Activated B cell treated with CpG ODN at 0.5 μM for 24 hours (primary cell): ENCODE measurements around the gene SLFN14. TPM values are rescaled to one million over a fixed set of nuclear protein-coding genes. Genes with fewer than 3 reads are reported as not detected.
"Not testable (repeated sequence)": the region's sequence is repeated elsewhere in the genome, so short reads cannot be mapped to it uniquely, and the experiment has no call there.

Source experiments
- ATAC-seq: fragments of 200-7000 bp; cut with Tn5 transposase; one replicate; pipeline ENCODE4 v1.10.0; 2021; ENCODE audit warnings: low read depth, mild to moderate bottlenecking, moderate library complexity
- CTCF ChIA-PET: fragments of 350-600 bp; sonication (Branson Sonifier 250); formaldehyde crosslinking; loops from one replicate; lab custom pipeline; 2021; ENCODE audit warnings: antibody characterized with exemption; lab: Charles Lee
- POLR2A ChIA-PET: fragments of 350-600 bp; sonication (Branson Sonifier 250); formaldehyde crosslinking; loops from one replicate; lab custom pipeline; 2021; ENCODE audit warnings: antibody characterized with exemption; lab: Charles Lee
- DNase-seq: peaks from one replicate; pipeline ENCODE4 v3.0.0; 2022
- H3K27ac Mint-ChIP-seq: one replicate; pipeline ENCODE4 v1.8.0; 2020; ENCODE audit warnings: mixed read lengths
- H3K27me3 Mint-ChIP-seq: one replicate; pipeline ENCODE4 v1.8.0; 2021; ENCODE audit warnings: mixed read lengths
- H3K36me3 Mint-ChIP-seq: one replicate; pipeline ENCODE4 v1.8.0; 2021; ENCODE audit warnings: low read depth, mixed read lengths
- H3K4me1 Mint-ChIP-seq: one replicate; pipeline ENCODE4 v1.8.0; 2021; ENCODE audit warnings: mixed read lengths
- H3K4me3 Mint-ChIP-seq: one replicate; pipeline ENCODE4 v1.8.0; 2020; ENCODE audit warnings: mild to moderate bottlenecking, mixed read lengths
- H3K9me3 Mint-ChIP-seq: one replicate; pipeline ENCODE4 v1.8.0; 2020; ENCODE audit warnings: mixed read lengths
- intact Hi-C: fragments of 100-400 bp; cut with micrococcal nuclease; formaldehyde crosslinking; loops from one replicate; pipeline ENCODE4 v1.15.1; 2024
- total RNA-seq: library from RNA; stranded (reverse); gene quantifications from 2 replicates; pipeline ENCODE4 v1.2.3, GENCODE V29; 2022
- TF ChIP-seq, protein P1 (sequence below): fragments of 200-600 bp; IDR thresholded peaks from one replicate; pipeline ENCODE4 v1.8.0; 2022; ENCODE audit warnings: antibody characterized with exemption, mild to moderate bottlenecking

The SLFN14 gene
- total RNA-seq, 1 donor from 2014 or later = not detected

- peaks cover 25% of the 10 kb centered on the region for H3K4me1 Mint-ChIP-seq
- CTCF ChIA-PET = interaction anchor here (0.9 kb wide), 1 partner anchor 9 kb away, joined by 3 read pairs; no protein-coding TSS in a partner anchor
- no peaks in the 10 kb centered on the region for H3K9me3 Mint-ChIP-seq
- TF ChIP-seq, protein P1, sequence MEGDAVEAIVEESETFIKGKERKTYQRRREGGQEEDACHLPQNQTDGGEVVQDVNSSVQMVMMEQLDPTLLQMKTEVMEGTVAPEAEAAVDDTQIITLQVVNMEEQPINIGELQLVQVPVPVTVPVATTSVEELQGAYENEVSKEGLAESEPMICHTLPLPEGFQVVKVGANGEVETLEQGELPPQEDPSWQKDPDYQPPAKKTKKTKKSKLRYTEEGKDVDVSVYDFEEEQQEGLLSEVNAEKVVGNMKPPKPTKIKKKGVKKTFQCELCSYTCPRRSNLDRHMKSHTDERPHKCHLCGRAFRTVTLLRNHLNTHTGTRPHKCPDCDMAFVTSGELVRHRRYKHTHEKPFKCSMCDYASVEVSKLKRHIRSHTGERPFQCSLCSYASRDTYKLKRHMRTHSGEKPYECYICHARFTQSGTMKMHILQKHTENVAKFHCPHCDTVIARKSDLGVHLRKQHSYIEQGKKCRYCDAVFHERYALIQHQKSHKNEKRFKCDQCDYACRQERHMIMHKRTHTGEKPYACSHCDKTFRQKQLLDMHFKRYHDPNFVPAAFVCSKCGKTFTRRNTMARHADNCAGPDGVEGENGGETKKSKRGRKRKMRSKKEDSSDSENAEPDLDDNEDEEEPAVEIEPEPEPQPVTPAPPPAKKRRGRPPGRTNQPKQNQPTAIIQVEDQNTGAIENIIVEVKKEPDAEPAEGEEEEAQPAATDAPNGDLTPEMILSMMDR = no peak
- ATAC-seq (no peak), DNase-seq (no peak)
- peak overlapping the region; percentile 96 for H3K4me3 Mint-ChIP-seq
- H3K27ac Mint-ChIP-seq = peak overlapping the region; percentile 93
- intact Hi-C loops = loop anchor here (1.0 kb wide), 2 partner anchors 10 to 19 kb away; partner anchors contain the start of genes AP2B1 and PEX12
- H3K27me3 Mint-ChIP-seq = no peaks in the 10 kb centered on the region
- H3K36me3 Mint-ChIP-seq = peaks cover 10% of the 10 kb centered on the region
- POLR2A ChIA-PET = interaction anchor here (0.6 to 3.8 kb wide), 5 partner anchors 9 to 160 kb away, joined by 3 to 49 read pairs (median 3); partner anchors contain the start of genes AP2B1 and PEX12
Observed at GRCh38 chr17:35568561-35568960, 7.9 kb upstream of the SLFN14 start.

GRCh38 chr17:35566968-35567367 lies 6.3 kb upstream of the SLFN14 start:
- H3K4me3 Mint-ChIP-seq = peak overlapping the region; percentile 96
- no peaks in the 10 kb centered on the region for H3K9me3 Mint-ChIP-seq
- peaks cover 2% of the 10 kb centered on the region for H3K27me3 Mint-ChIP-seq
- peaks cover 25% of the 10 kb centered on the region for H3K4me1 Mint-ChIP-seq
- POLR2A ChIA-PET = interaction anchor here (1.5 to 3.8 kb wide), 2 partner anchors 11 to 21 kb away, joined by 7 to 49 read pairs; partner anchors contain the start of genes AP2B1 and PEX12
- peak overlapping the region; percentile 24 for H3K27ac Mint-ChIP-seq
- H3K36me3 Mint-ChIP-seq = peaks cover 8% of the 10 kb centered on the region
- intact Hi-C loops = no loop called here
- ATAC-seq (no peak), DNase-seq (no peak)
- CTCF ChIA-PET = no interaction called here
- TF ChIP-seq, protein P1 = no peak

GRCh38 chr17:35563181-35563580 lies 2.6 kb upstream of the SLFN14 start:
- CTCF ChIA-PET, H3K4me3 Mint-ChIP-seq, H3K4me1 Mint-ChIP-seq, H3K27ac Mint-ChIP-seq, H3K9me3 Mint-ChIP-seq, H3K36me3 Mint-ChIP-seq, intact Hi-C loops, DNase-seq, ATAC-seq: not testable (repeated sequence)
- POLR2A ChIA-PET = interaction anchor here (0.7 kb wide), 2 partner anchors 116 to 1039 kb away, joined by 3 read pairs; no protein-coding TSS in a partner anchor
- H3K27me3 Mint-ChIP-seq = peaks cover 16% of the 10 kb centered on the region

DNA sequence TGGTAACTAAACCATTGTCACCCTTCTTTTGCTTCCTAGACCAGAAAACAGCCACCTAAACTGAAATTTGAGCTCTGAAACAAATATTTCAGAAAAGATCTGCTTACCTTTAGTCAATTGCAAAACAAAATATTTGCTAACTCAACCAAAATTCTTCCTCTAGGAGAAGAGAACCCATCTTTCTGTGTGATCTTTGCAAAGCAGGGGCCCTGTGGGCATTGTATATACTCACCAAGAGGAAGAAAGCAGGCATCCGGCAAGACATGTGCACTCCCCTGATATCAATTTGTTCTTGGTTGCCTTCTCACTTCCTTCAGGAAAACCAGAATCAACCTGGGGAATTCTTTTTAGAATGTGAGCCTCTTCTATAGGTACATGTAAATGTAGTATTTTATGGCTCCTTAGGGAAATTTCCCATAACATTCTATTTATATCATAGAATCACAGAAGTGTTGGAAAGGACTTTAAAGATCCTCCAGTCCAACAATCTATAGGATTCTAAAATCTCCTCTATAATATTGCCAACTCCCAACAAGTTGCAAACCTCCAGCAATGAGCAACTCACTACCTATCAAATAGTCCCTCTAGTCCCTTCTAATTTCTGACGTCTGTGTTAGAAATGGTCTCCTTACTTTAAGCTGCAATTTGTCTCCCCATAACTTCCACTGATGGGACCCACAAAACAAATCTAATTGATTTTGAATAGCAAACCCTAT lies 966 bp downstream of the SLFN14 start:
- Mint-ChIP-seq H3K9me3 (no peaks in the 10 kb centered on the region), H3K27me3 (peaks cover 23% of the 10 kb centered on the region), H3K4me3 (no peak overlapping the region), H3K4me1 (no peaks in the 10 kb centered on the region), H3K27ac (no peak overlapping the region), H3K36me3 (no peaks in the 10 kb centered on the region)
- POLR2A ChIA-PET = interaction anchor here (0.6 kb wide), 1 partner anchor 1789 kb away, joined by 3 read pairs; no protein-coding TSS in a partner anchor
- DNase-seq (no peak), ATAC-seq (no peak)
- intact Hi-C loops = no loop called here
- TF ChIP-seq, protein P1 = no peak
- CTCF ChIA-PET = interaction anchor here (1.0 kb wide), 1 partner anchor 8 kb away, joined by 3 read pairs; no protein-coding TSS in a partner anchor

GRCh38 chr17:35557353-35557752 lies 3.3 kb downstream of the SLFN14 start:
- POLR2A ChIA-PET = no interaction called here
- no peak for ATAC-seq
- no peaks in the 10 kb centered on the region for H3K9me3 Mint-ChIP-seq

More at GRCh38 chr17:35557353-35557752, 3.3 kb downstream of the SLFN14 start:
- peaks cover 23% of the 10 kb centered on the region for H3K27me3 Mint-ChIP-seq
- no peak for DNase-seq
- H3K27ac Mint-ChIP-seq = no peak overlapping the region
- CTCF ChIA-PET = no interaction called here
- no peak overlapping the region for H3K4me3 Mint-ChIP-seq
- no peaks in the 10 kb centered on the region for H3K4me1 Mint-ChIP-seq
- TF ChIP-seq, protein P1 = no peak
- H3K36me3 Mint-ChIP-seq = no peaks in the 10 kb centered on the region
- intact Hi-C loops = no loop called here
